NCI-H128 (cell line): Measurements from ENCODE around the gene HSPA1B.
A peak's percentile ranks its signal among the peaks of the same experiment; 100 is the strongest.
"Not testable (repeated sequence)": the region's sequence is repeated elsewhere in the genome, so short reads cannot be mapped to it uniquely, and the experiment has no call there.

ENCODE experiments used
- DNase-seq: peaks from one replicate; lab custom pipeline; 2025; ENCODE audit not compliant: unreplicated experiment; lab: John Stamatoyannopoulos, UW

The HSPA1B gene

DNA sequence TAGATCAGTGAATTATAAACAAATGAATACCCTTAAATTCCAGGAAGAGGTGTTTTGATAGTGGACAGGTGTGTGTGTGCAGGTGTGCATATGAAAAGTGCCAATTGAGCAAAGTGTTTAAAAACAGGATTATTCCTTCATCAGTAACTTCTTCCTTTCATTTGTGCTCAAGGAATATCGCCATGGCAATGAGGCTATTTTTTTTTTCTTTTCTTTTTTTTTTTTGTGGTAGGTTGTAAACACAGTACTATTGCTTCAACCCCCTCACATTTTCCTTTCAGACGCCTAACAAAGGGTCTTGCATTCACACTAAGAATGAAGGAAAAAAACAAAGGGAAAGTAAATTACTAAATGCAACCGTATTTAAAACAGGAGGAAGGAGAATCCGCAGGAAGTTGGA is 2.0 kb upstream of the HSPA1B start:
- DNase-seq: no peak

DNA sequence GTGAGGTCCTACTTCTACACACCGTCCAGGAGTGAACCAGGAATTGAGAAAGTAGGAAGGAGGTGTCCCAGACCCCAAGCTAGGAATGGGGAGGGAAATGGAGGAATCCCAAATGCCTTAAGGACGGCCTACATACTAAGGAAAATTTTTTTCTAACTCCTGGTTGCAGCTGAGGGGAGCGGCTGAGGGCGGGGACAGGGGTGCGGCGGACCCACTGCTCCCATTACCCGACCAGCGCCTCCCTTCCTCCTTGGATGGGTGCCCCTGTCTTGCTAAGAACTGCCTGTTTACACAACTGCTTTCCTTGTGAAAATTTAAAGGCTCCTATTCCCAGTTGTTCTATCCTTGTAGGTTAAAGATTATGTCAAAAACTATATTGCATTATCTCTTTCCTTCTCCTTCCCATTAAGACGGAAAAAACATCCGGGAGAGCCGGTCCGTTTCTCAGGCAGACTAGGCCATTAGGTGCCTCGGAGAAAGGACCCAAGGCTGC is 699 bp upstream of the HSPA1B start:
- no peak for DNase-seq

DNA sequence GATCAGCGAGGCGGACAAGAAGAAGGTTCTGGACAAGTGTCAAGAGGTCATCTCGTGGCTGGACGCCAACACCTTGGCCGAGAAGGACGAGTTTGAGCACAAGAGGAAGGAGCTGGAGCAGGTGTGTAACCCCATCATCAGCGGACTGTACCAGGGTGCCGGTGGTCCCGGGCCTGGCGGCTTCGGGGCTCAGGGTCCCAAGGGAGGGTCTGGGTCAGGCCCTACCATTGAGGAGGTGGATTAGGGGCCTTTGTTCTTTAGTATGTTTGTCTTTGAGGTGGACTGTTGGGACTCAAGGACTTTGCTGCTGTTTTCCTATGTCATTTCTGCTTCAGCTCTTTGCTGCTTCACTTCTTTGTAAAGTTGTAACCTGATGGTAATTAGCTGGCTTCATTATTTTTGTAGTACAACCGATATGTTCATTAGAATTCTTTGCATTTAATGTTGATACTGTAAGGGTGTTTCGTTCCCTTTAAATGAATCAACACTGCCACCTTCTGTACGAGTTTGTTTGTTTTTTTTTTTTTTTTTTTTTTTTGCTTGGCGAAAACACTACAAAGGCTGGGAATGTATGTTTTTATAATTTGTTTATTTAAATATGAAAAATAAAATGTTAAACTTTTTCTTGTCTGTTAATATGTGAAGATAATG is 2.2 kb downstream of the HSPA1B start:
- DNase-seq: no peak

DNA sequence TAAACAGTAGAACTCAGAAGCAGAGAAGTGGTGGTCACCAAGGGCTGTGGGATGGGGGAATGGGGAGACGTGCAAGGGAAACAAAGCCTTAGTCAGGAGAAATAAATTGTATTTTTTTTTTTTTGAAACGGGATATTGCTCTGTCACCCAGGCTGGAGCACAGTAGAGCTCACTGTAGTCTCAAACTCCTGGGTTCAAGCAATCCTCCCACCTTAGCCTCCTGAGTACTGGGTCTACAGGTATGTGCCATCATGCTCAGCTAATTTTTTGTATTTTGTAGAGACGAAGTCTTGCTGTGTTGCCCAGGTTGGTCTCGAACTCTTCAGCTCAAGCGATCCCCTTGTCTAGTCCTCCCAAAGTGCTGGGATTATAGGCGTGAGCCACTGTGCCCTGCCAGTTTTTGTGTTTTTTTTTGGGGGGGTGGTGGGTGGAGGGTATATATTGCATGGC is 3.4 kb downstream of the HSPA1B start:
- DNase-seq: no peak

DNA sequence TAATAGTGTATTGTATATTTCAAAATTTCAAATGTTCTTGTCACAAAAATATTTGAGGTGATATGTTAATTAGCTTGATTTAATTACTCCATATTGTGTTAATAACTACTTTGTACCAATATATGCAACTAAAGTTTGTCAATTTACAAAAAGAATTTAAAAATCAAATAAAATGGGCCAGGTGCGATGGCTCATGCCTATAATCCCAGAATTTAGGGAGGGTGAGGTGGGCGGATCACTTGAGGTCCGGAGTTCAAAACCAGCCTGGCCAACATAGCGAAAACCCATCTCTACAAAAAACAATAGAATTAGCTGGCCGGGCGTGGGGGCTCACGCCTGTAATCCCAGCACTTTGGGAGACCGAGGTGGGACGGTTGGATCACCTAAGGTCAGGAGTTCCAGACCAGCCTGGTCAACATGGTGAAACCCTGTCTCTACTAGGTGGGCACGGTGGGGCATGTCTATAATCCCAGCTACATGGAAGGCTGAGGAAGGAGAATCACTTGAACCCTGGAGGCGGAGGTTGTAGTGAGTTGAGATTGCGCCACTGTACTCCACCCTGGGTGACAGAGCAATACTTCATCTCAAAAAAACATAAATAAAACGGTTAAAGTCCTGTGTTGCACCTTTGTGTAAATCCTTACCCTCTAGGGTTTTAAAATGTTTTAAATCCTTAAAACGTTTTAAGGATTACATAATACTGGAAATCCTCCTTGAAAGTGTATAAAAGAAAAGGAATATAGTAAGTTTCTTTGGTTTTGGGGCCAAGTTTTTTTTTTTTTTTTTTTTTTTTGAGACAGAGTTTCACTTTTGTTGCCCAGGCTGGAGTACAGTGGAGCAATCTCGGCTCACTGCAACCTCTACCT is 4.0 kb downstream of the HSPA1B start:
- no peak for DNase-seq

DNA sequence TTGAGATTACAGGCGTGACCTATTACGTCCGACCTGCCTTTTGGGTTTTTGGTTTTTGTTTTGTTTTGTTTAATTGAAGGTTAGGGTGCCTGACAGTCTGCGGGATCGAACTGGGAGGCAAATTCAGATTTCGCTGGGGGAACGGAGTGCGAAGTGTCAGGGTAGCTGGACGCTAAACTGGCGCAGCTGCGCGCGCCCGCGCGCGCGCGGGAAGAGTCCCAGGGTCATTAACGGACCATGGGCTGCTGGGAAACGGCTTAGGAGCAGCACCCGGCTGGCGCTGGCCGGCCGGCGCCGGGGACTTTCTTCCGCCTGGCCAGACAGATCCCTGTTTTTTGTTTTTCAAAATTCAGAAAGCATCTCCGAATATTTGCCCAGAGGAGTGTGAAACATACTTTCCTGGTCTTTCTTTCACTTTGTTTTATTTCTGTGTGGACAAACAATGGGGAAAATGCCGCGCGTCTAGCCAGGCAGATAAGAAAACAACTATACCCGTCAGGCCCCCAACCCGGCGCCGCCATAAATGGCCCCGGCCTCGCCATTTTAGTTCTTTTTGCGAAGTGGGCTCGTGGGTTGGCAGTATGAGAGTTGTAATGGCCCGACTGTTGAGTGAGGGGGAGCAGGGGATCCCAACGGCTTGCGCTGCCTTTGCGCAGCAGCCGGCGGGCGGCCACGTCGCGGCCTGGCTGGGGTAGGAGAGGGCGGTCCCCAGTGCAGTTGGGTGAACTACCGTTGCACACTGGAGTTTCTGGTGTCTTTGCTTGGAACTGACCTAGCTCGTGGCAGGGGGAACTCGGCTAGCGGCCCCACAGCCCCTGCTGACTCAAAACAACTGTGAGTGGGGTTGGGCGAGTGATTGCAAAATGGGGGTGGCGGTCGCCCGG is 7.1 kb downstream of the HSPA1B start:
- peak; percentile 72 for DNase-seq

DNA sequence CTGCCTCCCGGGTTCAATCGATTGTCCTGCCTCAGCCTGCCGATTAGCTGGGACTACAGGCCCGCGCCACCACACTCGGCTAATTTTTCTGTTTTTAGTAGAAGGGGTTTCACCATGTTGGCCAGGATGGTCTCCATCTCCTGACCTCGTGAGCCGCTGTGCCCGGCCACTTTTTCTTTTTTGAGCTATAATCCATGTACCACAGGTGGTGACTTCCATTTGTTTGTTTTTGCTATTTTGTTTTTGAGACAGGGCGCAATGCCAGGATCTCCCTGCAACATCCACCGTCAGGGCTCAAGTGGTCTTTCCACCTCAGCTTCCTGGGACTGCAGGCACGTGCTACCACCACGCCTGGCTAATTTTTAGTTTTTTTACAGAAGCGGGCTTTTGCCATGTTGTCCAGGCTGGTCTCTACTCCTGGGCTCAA is 8.5 kb downstream of the HSPA1B start:
- no peak for DNase-seq

DNA sequence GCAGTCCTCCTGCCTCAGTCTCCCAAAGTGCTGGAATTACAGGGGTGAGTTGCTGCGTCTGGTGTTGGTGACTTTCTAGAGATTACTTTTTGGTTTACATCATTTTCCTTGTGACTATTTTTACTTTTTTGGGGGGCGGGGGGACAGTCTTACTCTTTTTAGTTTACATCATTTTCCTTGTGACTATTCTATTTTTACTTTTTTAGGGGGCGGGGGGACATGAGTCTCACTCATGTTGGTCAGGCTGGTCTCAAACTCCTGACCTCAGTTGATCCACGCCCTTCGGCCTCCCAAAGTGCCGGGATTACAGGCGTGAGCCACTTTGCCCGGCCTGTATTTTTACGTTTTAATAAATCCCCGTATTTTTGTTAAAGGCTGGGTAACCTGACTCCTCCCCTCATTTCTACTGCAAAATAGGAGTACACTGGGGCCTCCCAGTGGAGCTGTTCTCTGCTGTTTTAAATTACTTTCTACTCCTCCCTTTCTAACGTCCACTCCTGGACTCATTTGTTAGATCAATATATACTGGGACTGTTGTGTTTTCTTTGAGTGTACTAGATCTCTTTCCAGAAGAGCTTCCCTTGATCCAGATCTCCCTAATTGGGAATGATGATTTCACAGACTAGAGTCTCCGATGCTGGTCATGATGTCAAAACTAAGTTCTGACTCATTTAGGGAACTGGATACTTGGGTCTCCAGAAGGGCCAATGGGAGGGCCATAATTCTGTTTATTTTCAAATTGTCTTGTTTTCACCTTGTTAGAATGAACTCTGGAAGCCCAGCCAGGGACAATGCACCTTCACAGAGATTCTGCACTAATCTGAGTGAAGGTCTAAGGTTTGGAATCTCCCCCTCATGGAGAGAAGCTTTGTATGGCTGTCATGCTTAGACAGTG is 9.2 kb downstream of the HSPA1B start:
- no peak for DNase-seq

DNA sequence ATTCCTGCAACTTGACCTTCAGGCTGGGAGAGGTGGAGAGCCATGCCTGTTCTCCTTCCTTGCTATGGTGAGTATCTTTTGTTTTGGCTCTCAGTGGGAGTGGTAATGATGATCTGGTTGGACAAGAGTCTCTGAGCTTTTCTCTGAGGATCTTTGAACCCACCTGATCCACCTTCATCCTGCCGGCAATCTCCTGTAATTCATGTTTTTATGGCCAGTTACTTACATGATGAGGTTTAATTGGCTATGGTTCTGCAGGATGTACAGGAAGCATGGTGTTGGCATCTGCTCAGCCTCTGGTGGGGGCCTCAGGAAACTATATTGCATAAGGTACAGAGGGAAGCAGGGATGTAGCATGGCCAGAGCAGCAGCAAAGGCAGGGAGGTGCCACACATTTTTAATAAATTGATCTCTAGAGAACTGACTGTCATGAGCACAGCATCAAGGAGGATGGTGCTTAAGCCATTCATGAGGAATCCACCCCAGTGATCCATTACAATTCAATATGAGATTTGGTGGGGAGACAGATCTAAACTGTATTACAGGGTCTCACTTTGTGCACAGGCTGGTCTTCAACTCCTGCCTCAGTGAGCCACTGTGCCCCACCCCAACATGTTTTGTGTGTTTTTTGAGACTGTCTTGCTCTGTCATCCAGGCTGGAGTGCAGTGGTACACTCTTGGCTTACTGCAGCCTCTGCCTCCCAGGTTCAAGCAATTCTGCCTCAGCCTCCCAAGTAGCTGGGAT is 10.0 kb downstream of the HSPA1B start:
- DNase-seq: no peak

DNA sequence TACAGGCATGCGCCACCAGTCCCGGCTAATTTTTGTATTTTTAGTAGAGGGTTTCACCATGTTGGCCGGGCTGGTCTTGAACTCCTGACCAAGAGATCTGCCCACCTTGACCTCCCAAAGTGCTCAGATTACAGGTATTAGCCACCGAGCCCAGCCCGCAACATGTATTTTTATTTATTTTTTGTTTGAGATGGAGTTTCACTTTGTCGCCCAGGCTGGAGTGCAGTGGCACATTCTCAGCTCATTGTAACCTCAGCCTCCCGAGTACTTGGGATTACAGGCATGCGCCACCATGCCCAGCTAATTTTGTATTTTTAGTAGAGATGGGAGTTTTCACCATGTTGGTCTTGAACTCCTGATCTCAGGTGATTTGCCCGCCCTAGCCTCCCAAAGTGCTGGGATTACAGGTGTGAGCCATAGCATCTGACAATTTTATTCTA is 10.6 kb downstream of the HSPA1B start:
- DNase-seq: not testable (repeated sequence)

DNA sequence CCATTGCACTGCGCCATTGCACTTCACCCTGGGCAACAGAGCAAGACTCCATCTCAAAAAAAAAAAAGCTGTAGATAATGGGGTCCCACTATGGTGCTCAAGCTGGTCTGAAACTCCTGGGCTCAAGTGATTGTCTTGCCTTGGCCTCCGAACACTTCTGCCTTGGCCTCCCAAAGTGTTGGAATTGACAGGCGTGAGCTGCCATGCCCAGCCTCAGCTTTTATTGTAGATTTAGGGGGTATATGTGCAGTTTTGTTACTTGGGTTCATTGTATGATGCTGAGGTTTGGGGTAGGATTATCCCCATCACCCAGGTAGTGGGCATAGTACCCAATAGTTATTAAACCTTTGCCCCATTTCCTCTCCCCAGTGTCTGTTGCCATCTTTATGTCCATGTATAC is 11.4 kb downstream of the HSPA1B start:
- no peak for DNase-seq

DNA sequence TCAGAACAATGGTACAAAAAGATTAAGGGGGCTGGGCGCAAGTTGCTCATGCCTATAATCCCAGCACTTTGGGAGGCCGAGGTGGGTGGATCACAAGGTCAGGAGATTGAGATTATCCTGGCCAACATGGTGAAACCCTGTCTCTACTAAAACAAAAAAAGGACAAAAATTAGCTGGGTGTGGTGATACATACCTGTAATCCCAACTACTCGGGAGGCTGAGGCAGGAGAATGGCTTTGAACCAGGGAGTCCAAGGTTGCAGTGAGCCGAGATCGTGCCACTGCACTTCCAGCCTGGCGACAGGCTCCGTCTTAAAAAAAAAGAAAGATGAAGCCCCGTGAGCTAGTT is 12.2 kb downstream of the HSPA1B start:
- not testable (repeated sequence) for DNase-seq

DNA sequence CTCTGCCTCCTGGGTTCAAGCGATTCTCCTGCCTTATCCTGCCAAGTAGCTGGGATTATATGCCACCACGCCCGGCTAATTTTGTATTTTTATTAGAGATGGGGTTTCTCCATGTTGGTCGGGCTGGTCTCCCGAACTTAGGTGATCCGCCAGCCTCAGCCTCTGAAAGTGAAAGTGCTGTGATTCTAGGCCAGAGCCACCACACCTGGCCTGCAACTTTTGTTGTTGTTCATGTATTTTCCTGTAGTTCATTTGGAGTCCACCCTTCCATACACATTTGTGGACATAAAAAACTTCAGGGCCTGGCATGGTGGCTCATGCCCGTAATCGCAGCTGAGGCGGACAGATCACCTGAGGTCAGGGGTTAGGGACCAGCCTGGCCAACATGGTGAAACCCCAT is 14.5 kb downstream of the HSPA1B start:
- no peak for DNase-seq

DNA sequence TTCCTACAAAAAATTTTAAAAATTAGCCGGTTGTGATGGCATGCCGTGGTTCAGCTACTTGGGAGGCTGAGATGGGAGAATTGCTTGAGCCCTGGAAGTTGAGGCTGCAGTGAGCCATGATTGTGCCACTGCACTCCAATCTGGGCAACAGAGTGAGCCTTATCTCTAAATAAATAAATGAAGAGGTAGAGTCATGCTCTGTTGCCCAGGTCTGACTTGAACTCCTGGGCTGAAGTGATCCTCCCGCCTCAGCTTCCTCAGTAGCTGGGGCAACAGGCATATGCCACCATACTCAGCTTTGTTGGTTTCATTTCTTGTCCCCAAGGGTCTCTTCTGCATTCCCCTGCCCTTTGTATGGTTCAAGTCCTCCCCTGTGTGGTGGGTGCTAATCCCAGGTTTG is 17.0 kb downstream of the HSPA1B start:
- no peak for DNase-seq

DNA sequence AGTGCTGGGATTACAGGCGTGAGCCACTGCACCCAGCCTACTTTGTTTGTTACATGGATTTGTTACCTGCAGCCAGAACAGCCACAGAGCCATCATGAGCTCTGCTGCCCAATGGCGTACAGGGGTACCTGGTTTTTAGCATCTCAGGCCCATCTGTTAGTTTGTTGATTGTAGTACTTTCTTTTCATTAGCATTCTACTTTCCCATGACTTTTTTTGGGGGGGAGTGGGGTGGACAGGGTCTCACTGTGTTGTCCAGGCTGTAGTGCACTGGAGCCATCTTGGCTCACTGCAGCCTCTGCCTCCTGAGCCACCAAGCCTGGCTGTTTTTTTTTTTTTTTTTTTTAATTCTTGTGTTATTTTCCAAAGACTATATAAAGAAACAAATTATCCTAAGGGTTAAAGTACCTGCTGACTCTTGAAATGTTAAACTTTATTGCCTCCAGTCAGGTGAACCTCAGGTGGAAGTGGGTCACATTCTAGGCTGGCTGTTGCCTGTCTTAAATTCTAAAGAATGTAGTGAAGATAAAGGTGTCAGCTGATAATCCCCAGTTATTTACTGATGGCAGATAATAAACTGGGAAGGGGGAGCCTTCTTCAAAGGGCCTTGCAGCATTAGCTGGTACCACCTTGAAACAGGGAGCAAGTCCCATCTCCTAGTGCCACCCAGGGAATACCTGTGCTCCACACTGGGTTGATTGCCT is 19.9 kb downstream of the HSPA1B start:
- DNase-seq: no peak

DNA sequence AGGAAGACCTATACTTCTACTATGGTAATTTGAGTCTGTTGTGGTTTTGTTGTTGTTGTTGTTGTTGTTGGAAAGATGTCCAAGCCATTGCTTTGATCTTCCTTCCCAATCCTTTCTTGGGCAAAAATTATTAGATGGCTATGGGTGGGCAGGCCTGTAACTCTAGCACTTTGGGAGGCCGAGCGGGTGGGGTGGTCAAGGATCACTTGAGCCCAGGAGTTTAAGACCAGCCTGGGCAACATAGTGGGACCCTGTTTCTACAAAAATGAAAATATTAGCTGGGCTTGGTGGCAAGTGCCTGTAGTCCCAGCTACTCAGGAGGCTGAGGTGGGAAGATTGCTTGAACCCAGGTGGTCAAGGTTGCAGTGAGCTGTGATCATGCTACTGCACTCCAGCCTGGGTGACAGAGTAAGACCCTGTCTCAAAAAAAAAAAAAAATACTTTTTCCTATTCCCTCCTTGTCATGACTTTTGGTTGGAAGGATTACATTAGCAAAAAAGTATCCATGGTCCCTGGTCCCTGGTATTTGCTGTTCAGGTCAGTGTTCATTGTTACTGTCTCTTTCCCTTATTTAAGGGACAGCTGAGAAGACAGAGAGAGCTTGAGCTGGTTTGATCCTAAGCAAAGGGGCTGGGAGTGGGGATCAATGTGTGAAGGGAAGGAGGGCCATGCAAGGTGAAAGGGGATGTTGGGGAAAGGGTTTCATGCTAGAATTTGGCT is 23.4 kb downstream of the HSPA1B start:
- DNase-seq: no peak

DNA sequence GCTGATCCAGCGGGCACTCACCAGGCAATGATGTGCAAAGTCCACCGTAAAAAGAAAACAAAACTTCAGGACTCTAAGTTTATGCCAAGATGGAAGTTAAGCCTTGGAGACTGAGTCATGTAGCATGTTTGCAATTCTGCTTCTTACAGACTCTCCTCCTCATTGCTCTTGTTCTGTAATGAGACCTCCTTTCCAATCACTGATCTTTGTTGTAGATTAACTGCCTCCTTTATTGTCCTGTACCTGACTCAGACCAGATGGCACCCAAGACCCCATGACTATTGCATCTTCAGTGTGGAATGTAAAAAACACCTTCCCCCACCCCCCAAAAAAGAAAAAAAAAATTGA is 23.9 kb downstream of the HSPA1B start:
- no peak for DNase-seq

DNA sequence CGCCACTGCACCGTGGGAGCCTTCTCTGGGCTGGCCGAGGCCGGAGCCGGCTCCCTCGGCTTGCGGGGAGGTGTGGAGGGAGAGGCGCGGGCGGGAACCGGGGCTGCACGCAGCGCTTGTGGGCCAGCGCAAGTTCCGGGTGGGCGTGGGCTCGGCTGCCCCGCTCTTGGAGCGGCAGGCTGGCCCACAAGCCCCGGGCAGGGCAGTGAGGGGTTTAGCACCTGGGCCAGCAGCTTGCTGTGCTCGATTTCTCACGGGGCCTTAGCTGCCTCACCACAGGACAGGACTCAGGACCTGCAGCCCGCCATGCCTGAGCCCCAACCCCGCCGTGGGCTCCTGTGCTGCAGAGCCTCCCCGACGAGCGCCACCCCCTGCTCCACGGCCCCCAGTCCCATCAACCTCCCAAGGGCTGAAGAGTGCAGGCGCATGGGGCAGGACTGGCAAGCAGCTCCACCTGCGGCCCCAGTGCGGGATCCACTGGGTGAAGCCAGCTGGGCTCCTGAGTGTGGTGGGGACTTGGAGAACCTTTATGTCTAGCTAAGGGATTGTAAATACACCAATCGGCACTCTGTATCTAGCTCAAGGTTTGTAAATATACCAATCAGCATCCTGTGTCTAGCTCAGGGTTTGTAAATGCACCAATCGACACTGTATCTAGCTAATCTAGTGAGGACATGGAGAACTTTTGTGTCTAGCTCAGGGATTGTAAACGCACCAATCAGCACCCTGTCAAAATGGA is 24.6 kb downstream of the HSPA1B start:
- DNase-seq: not testable (repeated sequence)
